NCI-H1436 (cell line): ENCODE data around the gene EIPR1.
A peak's percentile ranks its signal among the peaks of the same experiment; 100 is the strongest.

Experiments used
- DNase-seq: peaks from one replicate; lab custom pipeline; 2025; lab: John Stamatoyannopoulos, UW

The EIPR1 gene

GRCh38 chr2:3377612-3378432 is at the start of gene EIPR1:
EIPR1 (minus strand) TSS chr2:3377818; CDS start chr2:3377689, 129 bp downstream.
- peak; percentile 94 for DNase-seq

- DNase-seq: no peak
Observed at GRCh38 chr2:3427272-3427671, 49.7 kb upstream of the EIPR1 start.

- DNase-seq: no peak
Observed at GRCh38 chr2:3426615-3427014, 49.0 kb upstream of the EIPR1 start.

- DNase-seq: no peak
Observed at GRCh38 chr2:3424171-3424795, 46.7 kb upstream of the EIPR1 start.

- DNase-seq: peak; percentile 19
Observed at GRCh38 chr2:3423492-3424170, 46.0 kb upstream of the EIPR1 start.

- DNase-seq: peak; percentile 15
Observed at GRCh38 chr2:3422161-3422779, 44.7 kb upstream of the EIPR1 start.

- no peak for DNase-seq
Observed at GRCh38 chr2:3421580-3421979, 44.0 kb upstream of the EIPR1 start.

- DNase-seq: no peak
Observed at GRCh38 chr2:3420769-3421397, 43.3 kb upstream of the EIPR1 start.

GRCh38 chr2:3420076-3420768 is 42.6 kb upstream of the EIPR1 start:
- DNase-seq: no peak

GRCh38 chr2:3418766-3419404 is 41.3 kb upstream of the EIPR1 start:
- no peak for DNase-seq

GRCh38 chr2:3414133-3414860 is 36.7 kb upstream of the EIPR1 start:
- DNase-seq: no peak

GRCh38 chr2:3413697-3414096 is 36.1 kb upstream of the EIPR1 start:
- peak; percentile 9 for DNase-seq

- DNase-seq: no peak
Observed at GRCh38 chr2:3411103-3411502, 33.5 kb upstream of the EIPR1 start.

GRCh38 chr2:3409627-3410170 is 32.1 kb upstream of the EIPR1 start:
- no peak for DNase-seq

- DNase-seq: no peak
Observed at GRCh38 chr2:3408781-3409180, 31.2 kb upstream of the EIPR1 start.

GRCh38 chr2:3406501-3406900 is 28.9 kb upstream of the EIPR1 start:
- no peak for DNase-seq

- DNase-seq: no peak
Observed at GRCh38 chr2:3405876-3406275, 28.3 kb upstream of the EIPR1 start.

GRCh38 chr2:3405307-3405706 is 27.7 kb upstream of the EIPR1 start:
- DNase-seq: no peak

GRCh38 chr2:3404349-3404894 is 26.8 kb upstream of the EIPR1 start:
- no peak for DNase-seq
